ENCODE measurements around the gene LEO1.
A peak's percentile ranks its signal among the peaks of the same experiment; 100 is the strongest.

LEO1 gene

DNA sequence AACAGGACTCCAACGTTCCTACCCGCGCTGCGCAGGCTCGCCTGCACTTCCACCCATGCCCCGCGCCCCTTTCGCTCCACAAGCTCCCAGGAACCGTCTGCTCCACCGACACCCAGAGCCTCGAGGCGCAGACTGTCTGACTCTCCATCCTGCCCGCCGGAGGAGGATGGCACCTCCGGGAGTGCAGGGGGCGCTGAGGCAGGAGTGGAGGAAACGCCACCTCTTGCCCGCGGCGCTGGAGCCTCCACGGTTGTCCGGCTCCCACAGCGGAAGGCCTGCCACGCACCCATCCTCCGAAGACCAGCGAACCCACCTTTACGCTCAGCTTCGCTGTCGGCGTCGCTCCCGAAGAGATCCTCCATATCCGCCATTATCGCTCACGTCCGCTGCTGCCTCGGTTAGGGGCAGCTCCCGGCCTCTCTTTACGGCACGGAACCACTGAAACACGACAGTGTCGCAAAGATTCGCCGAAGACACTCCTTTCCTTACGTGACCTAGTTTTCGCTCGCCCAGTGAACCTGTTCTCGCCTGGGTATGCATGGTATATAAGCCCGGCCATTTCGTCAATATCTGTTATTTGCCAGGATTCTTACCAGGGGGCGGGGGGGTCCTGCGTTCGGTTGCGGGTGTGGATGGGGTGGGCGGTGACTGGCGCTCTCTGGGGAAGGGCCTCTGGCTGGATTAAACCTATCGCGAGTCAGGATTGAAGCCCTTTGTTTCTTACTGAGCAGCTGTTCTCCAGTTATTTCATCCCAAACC lies at the start of gene LEO1:
Gene LEO1 (minus strand): TSS at position 404 of the 759 bp plus-strand sequence. CDS start 33 bp downstream, at position 371.
- in situ Hi-C loops (cut with HindIII; ENCODE audit: low pct_ligation_motif_present, low pct_unique_long_range_greater_than_20kb, low sequenced_read_pairs) = no loop called here

DNA sequence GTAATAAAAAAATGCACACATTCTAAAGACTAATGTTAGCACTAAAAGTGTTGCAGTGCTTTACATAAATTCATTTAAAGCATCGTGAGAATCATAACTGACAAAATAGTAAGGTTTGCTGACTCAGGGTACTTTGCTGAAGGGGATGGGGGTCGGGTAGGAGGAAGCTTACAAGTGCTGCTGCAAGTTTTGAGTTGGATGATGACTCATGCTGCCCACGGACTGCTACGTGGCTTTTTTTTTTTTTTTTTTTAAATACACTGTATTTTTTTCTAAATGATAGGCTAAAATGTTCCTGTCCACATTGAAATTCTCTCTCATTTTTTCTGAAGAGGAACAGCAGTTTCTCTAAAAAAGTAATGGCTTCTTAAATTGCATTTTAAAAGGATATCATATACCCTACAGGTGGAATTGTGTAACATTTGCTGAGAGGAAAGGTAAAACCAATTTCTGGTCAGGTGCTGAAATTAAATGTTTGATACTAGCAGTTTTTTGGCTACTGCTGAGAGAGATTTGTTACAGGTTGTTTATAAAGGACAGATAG lies 49.6 kb upstream of the LEO1 start:
- peak; percentile 75 for DNase-seq
- in situ Hi-C loops (cut with HindIII; ENCODE audit: low pct_ligation_motif_present, low pct_unique_long_range_greater_than_20kb, low sequenced_read_pairs) = no loop called here

More for the DNA sequence above, at the start of gene LEO1:
- DNase-seq = peak; percentile 95

DNA sequence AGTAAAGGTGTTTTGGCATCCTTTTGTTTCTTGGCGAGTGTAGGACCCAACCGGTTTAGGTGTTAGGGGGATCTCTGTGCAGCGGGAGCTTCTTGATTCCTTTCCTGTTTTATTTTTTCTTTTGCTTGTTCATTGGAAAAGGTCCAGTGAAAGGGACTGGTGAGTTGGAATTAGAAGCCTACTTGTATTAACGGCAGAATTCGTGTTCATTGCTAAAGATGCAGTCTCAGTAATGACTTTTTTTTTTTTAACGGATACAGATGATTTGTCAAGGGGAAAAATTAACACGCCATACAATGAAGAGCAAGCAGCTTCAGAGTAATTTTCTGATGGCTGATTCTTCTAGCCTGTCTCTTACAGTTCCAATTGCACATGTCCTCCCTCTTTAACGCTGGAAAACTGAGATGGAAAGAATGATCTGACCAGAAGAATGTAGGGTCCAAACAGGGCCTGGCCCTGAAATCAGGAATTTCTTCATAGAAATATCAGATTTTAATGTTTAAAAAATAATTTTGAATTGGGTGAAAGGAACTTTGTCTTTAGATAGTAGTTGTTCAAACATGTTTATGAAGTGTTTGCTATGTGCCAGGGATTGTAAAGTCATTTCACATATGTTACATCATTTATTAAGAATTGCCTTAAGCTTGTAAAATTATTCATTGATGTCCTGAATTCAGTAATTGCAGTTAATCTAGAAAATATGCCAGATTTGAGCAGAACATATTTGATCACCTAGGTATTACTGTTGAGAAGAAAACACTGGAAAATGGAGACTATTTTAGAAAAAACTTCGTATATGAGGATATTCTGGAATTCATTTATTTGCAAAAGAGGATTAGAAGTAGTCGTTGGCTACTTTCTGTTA lies 48.9 kb upstream of the LEO1 start:
- in situ Hi-C loops (cut with HindIII; ENCODE audit: low pct_ligation_motif_present, low pct_unique_long_range_greater_than_20kb, low sequenced_read_pairs) = no loop called here
- peak; percentile 14 for DNase-seq

DNA sequence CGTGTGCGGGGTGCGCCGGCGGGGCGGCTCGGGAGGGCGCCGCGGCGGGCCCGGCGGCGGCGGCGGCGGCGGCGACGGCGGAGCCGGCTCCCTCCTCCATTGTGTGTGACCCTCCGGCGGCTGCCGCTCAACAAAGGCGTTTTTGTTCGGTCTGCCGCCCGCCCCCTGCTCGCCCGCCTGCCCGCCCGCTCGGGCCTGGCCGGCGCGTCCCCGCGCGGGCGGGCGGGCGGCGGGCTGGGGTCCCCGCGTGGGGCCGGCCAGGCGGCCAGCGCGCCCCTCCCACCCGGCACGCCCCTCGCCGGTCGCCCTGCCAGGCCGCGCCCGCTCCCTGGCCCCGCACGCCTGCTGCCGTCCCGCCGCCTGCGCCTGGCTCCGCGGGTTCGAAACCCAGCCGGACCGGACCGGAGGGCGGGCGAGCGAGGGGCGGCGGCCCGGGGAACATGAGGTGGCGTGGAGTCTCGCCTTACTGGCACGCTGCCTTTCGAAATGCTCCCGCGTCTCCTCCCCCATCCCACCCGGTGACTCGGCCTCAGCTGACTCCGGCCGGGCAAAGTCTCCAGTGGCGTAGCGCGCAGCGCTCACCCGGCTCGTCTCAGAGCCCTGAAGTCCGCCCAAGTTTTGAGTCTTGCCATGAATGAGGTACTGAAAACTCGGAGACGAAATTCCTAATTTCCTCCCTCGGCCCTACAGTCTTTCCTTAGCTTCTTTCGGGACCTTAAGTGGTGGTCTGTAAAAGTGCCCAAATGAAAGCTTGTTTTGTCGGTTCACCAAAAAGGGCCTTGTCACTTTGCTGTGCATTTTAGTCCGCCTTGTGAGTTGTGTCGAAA lies 48.0 kb upstream of the LEO1 start:
- DNase-seq = peak; percentile 79
- in situ Hi-C loops (cut with HindIII; ENCODE audit: low pct_ligation_motif_present, low pct_unique_long_range_greater_than_20kb, low sequenced_read_pairs) = no loop called here

DNA sequence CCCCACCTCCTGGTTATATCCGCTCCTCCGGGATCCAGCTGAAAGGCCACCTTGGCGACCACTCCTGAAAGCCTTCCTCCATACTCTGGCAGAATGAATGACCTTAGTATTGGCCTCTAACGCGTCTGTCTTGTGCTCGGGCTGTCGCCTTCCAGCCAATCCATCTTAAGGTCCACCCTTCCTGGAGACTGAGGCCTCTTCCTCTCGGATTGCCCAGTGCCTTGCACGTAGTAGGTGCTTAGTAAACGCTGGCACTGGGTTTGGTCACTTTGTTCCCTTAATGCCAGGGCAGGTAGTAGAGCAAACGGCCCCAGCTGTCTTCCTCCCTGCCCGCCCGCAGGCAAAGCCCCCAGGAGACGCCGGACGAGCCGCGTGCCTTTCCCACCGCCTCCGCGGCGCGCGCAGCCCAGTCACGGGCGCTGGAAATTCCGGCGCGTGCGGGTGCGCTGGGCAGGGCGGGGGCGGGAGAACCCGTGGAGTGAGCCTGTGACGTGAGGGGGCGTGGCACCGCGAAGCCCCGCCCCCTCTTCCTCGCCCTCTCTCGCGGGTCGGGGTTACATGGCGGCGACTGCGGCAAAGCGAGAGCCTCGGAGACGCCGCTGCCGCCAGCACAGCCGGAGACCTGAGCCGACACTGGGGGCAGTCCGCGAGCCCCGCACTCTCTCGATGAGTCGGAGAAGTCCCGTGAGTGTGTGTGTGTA lies 47.3 kb upstream of the LEO1 start, which contains the start of gene MAPK6:
Gene MAPK6 (plus strand): TSS at position 527 of the 701 bp plus-strand sequence. CDS start 27,242 bp downstream, outside the sequence.
- peak; percentile 88 for DNase-seq
- in situ Hi-C loops (cut with HindIII; ENCODE audit: low pct_ligation_motif_present, low pct_unique_long_range_greater_than_20kb, low sequenced_read_pairs) = no loop called here

DNA sequence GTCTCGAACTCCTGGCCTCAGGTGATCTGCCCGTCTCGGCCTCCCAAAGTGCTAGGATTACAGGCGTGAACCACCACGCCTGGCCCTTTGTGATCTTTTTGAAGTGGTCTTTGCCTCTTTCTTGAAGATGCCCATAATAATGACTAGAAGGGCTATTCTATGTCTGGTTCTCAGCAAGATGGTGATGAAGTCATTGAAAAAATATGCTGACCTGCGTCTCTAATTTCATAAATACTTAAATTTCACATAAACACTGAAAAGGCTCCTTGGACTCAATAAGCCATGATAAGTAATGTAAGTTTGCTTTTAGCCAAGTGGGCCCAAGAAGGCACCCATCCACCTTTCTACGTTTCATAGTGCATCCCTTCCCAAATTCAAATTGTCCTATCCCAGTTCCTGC lies 46.7 kb upstream of the LEO1 start:
- in situ Hi-C loops (cut with HindIII; ENCODE audit: low pct_ligation_motif_present, low pct_unique_long_range_greater_than_20kb, low sequenced_read_pairs) = no loop called here
- no peak for DNase-seq

DNA sequence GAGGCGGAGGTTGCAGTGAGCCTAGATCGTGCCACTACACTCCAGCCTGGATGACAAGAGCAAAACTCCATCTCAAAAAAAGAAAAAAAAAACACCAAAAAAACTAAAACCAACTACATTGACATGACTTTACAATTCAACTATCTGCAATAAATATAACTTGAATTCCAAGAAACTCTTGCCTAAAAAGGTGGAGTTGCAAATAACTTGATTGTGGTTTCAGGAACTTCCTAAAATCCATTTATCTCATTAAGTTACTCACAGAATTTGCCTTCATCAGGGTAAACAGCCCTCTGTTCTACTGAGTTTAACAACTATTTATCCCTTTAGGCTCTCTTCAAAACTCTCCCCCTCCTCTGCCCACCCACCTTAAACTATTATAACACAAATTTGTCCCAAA lies 44.7 kb upstream of the LEO1 start:
- DNase-seq = no peak
- in situ Hi-C loops (cut with HindIII; ENCODE audit: low pct_ligation_motif_present, low pct_unique_long_range_greater_than_20kb, low sequenced_read_pairs) = no loop called here

DNA sequence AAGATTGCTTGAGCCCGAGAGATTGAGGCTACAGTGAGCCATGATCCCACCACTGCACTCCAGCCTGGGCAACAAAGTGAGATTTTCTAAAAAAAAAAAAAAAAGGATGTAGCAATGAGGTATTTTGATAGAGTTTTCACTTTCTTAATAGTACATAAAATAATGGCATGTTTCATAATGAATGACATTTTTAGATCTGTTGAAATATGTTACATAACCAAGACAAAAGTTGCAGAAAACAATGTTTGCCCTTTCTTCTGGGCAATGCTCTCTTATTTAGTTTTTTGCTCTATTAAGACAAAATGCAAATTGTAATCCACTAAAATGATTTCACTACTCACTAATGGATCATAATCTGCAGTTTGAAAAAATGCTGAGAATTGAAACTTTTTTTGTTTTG lies 43.0 kb upstream of the LEO1 start:
- in situ Hi-C loops (cut with HindIII; ENCODE audit: low pct_ligation_motif_present, low pct_unique_long_range_greater_than_20kb, low sequenced_read_pairs) = no loop called here
- DNase-seq = no peak

DNA sequence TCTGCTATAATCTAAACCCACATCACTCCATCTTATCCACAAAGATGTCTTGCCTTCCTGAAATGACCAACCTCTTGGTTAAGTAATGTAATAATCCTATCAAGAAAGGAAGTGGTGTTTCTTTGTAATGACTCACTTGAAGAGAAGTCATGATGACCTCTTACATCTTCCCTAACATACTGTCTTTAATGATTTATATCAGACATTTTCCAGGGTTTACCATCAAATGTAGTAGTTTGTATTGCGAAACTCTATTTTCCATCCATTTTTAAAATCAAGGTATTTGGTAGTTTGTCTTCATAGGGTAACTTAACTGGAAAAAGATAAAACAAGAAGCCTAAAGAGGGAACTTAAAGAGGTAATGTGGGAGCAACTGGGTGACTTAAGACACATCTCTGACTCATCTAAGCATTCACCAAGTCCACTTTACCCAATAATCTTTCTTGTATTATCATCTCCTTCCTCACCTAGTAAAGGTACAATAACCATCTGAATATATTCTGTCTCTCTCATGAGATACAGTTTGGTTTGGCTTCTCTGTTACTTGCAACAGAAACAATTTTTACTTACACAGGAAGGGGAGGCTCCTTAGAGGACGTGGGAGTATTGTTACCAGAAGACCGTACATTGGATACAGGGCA lies 41.7 kb upstream of the LEO1 start:
- in situ Hi-C loops (cut with HindIII; ENCODE audit: low pct_ligation_motif_present, low pct_unique_long_range_greater_than_20kb, low sequenced_read_pairs) = no loop called here
- peak; percentile 25 for DNase-seq

DNA sequence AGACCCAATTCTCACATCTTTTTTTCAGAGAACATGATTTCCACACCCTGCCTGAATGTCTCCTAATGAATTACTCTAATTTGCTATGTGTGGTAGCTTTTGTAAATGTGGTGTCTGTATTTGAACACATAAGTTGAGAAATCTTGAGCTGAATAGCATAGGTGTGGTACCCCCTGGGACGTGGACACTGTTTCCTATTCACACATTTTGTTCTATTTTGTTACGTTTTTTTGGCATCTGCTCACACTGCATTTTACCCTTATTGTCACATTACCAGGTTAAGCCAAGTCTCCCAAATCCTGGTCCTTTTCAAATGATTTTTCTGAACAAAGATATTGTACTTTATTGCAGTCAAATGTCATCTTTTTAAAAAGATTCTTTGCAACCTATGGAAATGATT lies 40.6 kb upstream of the LEO1 start:
- in situ Hi-C loops (cut with HindIII; ENCODE audit: low pct_ligation_motif_present, low pct_unique_long_range_greater_than_20kb, low sequenced_read_pairs) = no loop called here
- DNase-seq = no peak

DNA sequence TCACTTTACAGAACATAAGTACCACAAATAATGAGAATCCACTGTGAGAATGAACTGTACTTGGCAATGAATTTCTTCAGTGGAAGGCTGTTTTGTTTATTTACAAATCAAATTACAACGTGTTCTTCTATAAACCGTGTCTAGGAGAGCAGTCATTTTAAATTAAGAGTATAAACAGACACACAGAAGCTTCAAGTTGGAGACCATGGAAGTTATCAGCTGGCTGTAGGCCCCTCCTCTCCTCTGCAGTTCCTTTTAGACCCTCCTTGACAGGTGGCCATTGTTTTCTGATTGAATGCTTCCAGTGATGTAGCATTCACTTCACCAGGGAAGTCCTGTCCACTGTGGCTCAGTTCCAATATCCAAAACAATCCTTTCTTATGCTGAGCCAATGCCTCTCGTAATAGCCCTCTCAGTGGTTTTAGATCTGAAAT lies 40.1 kb upstream of the LEO1 start:
- in situ Hi-C loops (cut with HindIII; ENCODE audit: low pct_ligation_motif_present, low pct_unique_long_range_greater_than_20kb, low sequenced_read_pairs) = no loop called here
- DNase-seq = no peak

DNA sequence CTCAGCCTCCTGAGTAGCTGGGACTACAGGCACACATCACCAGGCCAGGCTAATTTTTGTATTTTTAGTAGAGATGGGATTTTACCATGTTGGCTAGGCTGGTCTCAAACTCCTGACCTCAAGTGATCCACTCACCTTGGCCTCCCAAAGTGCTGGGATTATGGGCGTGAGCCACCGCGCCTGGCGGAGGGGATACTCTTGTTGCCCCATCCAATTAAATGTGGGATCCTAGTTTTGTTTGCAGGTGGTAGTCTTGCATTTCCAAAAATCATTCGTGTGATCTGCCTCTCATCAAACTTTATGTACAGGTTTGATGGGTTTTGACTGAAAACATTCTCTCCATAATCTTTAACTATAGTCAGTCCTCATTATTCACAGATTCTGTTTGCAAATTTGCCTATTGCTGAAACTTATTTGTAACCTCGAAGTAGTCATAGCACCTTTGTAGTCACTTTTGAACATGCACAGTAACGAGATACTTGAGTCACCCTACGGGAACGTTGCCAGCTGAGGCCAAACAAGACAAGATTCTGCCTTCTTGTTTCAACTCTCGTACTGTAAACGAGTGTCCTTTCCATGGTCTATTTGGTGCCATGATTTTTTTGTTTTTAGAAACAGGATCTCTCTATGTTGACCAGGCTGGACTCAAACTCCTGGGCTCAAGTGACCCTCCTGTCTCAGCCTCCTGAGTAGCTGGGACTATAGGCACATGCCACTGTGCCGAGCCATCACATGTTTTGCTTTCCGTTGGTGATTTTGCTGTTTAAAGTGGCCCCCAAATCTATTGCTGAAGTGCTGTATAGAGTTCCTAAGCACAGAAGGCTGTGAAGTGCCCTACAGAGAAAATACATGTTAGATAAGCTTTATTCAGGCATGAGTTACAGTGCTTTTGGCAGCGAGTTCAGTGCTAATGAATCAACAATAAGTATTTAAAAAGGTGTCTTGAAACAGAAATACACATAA lies 39.3 kb upstream of the LEO1 start:
- DNase-seq = peak; percentile 38

DNA sequence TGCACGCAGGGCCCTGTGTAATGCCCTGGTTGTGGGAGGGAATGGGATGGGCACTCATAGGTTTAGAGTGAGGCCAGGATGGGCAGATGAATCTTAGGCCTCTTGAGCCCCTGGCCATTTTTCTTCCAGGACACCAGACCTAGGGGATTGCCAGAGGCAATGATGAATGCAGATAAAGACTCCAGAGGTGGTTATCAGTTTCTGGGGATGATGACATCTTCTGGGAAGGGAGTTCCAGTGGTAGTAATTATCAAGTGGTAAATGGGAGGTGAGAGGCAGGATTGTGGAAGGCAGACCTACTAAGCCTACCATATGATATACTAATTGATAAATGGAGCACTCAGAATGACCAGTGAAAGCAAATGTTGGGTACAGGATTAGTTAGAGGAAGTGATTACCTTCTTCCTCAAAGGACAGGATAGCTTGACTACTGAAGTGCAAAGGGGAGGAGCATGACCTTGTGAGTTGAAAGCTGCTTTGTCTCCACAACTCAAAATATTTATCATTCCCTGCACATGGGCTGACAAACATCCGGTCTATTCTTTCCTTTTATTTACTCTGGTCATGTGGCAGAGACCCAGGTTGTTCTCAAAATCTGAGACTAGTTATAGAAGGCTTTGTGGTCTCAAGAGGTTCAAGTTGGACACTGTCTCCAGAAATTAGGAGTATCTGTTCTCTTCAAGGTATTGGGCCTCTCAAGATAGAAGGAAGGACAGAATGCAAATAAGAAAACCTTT lies 37.3 kb upstream of the LEO1 start:
- DNase-seq = no peak
- in situ Hi-C loops (cut with HindIII; ENCODE audit: low pct_ligation_motif_present, low pct_unique_long_range_greater_than_20kb, low sequenced_read_pairs) = no loop called here

More for the DNA sequence above, 39.3 kb upstream of the LEO1 start:
- in situ Hi-C loops (cut with HindIII; ENCODE audit: low pct_ligation_motif_present, low pct_unique_long_range_greater_than_20kb, low sequenced_read_pairs) = no loop called here

DNA sequence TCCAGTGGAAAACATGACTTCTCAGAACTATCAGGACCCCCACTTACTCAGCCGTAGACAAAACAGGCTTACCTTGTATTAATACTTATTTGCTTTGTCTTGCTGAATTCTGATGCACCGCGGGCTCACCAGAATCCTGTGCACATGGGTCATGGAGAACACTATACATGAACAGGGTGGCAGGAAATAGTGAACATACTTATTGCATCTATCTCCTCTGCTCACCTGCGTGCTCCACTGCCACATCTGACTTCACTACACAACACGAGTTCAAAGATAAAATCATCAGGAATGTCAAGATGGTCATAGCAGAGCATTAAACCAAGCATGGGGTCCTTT lies 36.8 kb upstream of the LEO1 start:
- DNase-seq = no peak
- in situ Hi-C loops (cut with HindIII; ENCODE audit: low pct_ligation_motif_present, low pct_unique_long_range_greater_than_20kb, low sequenced_read_pairs) = no loop called here

DNA sequence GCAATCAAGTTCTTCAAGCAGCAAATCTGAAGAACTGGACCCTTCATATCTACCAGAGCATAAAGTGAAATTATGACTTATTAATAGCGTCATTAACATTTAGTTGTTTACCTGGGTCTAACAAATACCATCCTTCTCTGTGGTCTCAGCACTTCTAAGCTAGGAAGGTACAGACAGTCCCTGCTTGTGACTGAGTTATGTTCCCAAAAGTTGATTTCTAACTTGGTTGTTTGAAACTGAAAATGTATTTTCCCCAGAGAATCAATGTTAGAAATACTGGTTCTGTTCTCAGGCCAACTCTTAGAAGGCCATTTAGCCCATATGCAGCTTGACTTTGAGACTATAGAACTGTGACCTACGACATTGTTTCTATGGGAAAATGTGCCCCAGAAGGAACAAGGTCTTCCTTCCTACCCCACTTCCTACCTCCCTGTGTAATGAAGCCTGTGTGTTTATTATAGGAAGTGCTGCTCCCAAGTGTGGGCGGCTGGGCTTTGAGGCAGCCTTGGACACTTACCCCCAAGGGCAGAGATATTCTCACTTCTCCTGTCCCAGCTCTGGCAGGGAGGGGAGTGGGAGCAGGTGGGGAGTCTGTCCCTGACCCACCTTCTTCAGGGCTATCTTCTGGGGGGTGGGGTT lies 35.2 kb upstream of the LEO1 start:
- no peak for DNase-seq
- in situ Hi-C loops (cut with HindIII; ENCODE audit: low pct_ligation_motif_present, low pct_unique_long_range_greater_than_20kb, low sequenced_read_pairs) = no loop called here

Measured in ACHN (cell line).